Endothelial cell of umbilical vein (primary cell): Measurements from ENCODE around the gene RIMOC1. TPM values are rescaled to one million over a fixed set of nuclear protein-coding genes. Genes with fewer than 3 reads are reported as not detected.

Experiments
- BruUV-seq: library from RNA; stranded (reverse); fragments of 400-500 nt; replicated peaks from 2 replicates; lab custom pipeline; 2021; lab: Mats Ljungman, UMichigan
- CTCF ChIA-PET: fragments of 300-600, 350-600 bp; sonication (Branson Sonifier 250); formaldehyde crosslinking; loops from one replicate; lab custom pipeline; 2021; ENCODE audit warnings: antibody characterized with exemption, inconsistent platforms; lab: Charles Lee
- POLR2A ChIA-PET: fragments of 300-600, 350-600 bp; sonication (Branson Sonifier 250); formaldehyde crosslinking; loops from one replicate; lab custom pipeline; 2021; ENCODE audit warnings: antibody characterized with exemption, inconsistent platforms; lab: Charles Lee
- DNase-seq: peaks from one replicate; pipeline ENCODE4 v3.0.0-alpha.2; 2011; ENCODE audit warnings: low read depth, low spot score
- FAIRE-seq: peaks from 2 replicates; lab custom pipeline; 2011; peaks lifted over from hg19 to GRCh38; lab: Jason Lieb, UNC
- H2AFZ ChIP-seq: 2 replicates; pipeline ENCODE4 v1.6.0; 2012; ENCODE audit warnings: low read depth, low read length, control low read depth, inconsistent platforms
- H3K27ac ChIP-seq: 2 replicates; pipeline ENCODE4 v1.5.1; 2011; ENCODE audit warnings: low read depth, mild to moderate bottlenecking, control low read depth, low read length, moderate library complexity; ENCODE audit not compliant: insufficient read depth
- H3K27me3 ChIP-seq, 2 experiments: 2 replicates each; pipeline versions ENCODE4 v1.6.0 to v1.6.1; 2011; ENCODE audit warnings: low read length in 2 of 2, mixed read lengths in 1 of 2; ENCODE audit not compliant: control insufficient read depth in 2 of 2, insufficient read depth in 2 of 2
- H3K36me3 ChIP-seq, 2 experiments: 2 replicates in 1 of 2; 3 replicates in 1 of 2; pipeline ENCODE4 v1.5.1; 2011; ENCODE audit warnings: low read length in 2 of 2, mild to moderate bottlenecking in 1 of 2, moderate library complexity in 1 of 2; ENCODE audit not compliant: control insufficient read depth in 2 of 2, insufficient read depth in 2 of 2; ENCODE audit errors: extremely low read depth in 1 of 2
- H3K4me1 ChIP-seq: 3 replicates; pipeline ENCODE4 v1.5.1; 2011; ENCODE audit warnings: mild to moderate bottlenecking, low read length; ENCODE audit not compliant: control insufficient read depth, insufficient read depth; ENCODE audit errors: extremely low read depth
- H3K4me2 ChIP-seq: 2 replicates; pipeline ENCODE4 v1.6.1; 2011; ENCODE audit warnings: low read length, control low read depth, mixed read lengths; ENCODE audit not compliant: insufficient read depth
- H3K4me3 ChIP-seq, 3 experiments: fragments of 200-600 bp in 1 of 3; sonication (generic), shearing (Covaris generic) in 1 of 3; replicated peaks in 1 of 3; 2 replicates each; pipeline ENCODE4 v1.5.1; 2011 to 2016; ENCODE audit warnings: control low read depth in 3 of 3, low read length in 3 of 3, mild to moderate bottlenecking in 2 of 3, inconsistent platforms in 1 of 3, low read depth in 1 of 3, moderate library complexity in 1 of 3; ENCODE audit not compliant: insufficient read depth in 1 of 3
- H3K79me2 ChIP-seq: 2 replicates; pipeline ENCODE4 v1.6.0; 2012; ENCODE audit warnings: low read length, inconsistent platforms; ENCODE audit not compliant: control insufficient read depth, insufficient read depth
- H3K9ac ChIP-seq: replicated peaks from 2 replicates; pipeline ENCODE3; 2011; ENCODE audit warnings: low read length, control low read depth; ENCODE audit not compliant: insufficient read depth; ENCODE audit errors: extremely low read depth
- H3K9me1 ChIP-seq: replicated peaks from 3 replicates; pipeline ENCODE4 v1.6.0; 2011; ENCODE audit warnings: mild to moderate bottlenecking, low read length; ENCODE audit not compliant: control insufficient read depth, insufficient read depth; ENCODE audit errors: extremely low read depth
- H3K9me3 ChIP-seq: replicated peaks from 2 replicates; pipeline ENCODE4 v1.5.1; 2012; ENCODE audit warnings: low read length, inconsistent platforms; ENCODE audit not compliant: control insufficient read depth, insufficient read depth
- H4K20me1 ChIP-seq: replicated peaks from 2 replicates; pipeline ENCODE3; 2011; ENCODE audit warnings: mild to moderate bottlenecking, low read length; ENCODE audit not compliant: control insufficient read depth, insufficient read depth; ENCODE audit errors: extremely low read depth
- EZH2 ChIP-seq: IDR thresholded peaks from 2 replicates; pipeline ENCODE4 v1.6.1; 2012; ENCODE audit warnings: borderline replicate concordance, low read depth, mild to moderate bottlenecking, moderate library complexity, low read length, inconsistent platforms; ENCODE audit not compliant: severe bottlenecking
- FOS ChIP-seq: IDR thresholded peaks from 2 replicates; pipeline ENCODE4 v1.6.1; 2011; ENCODE audit warnings: mild to moderate bottlenecking, low read length, moderate library complexity, borderline replicate concordance; ENCODE audit not compliant: insufficient read depth
- GATA2 ChIP-seq: IDR thresholded peaks from 2 replicates; pipeline ENCODE4 v1.7.0; 2011; ENCODE audit warnings: low read depth, mild to moderate bottlenecking, moderate library complexity, mixed read lengths, low read length; ENCODE audit not compliant: insufficient read length, insufficient read depth
- JUN ChIP-seq: IDR thresholded peaks from 2 replicates; pipeline ENCODE4 v1.6.1; 2011; ENCODE audit warnings: borderline replicate concordance, low read depth; ENCODE audit not compliant: insufficient read length, insufficient read depth
- MYC ChIP-seq: IDR thresholded peaks from one replicate; pipeline ENCODE4 v1.6.1; 2011; ENCODE audit warnings: mild to moderate bottlenecking, low read depth, low read length
- POLR2A ChIP-seq: IDR thresholded peaks from 2 replicates; pipeline ENCODE4 v1.6.1; 2012; ENCODE audit warnings: low read depth, mild to moderate bottlenecking, control low read depth, low read length
- POLR2AphosphoS5 ChIP-seq: IDR thresholded peaks from 2 replicates; pipeline ENCODE4 v1.6.1; 2012; ENCODE audit warnings: low read depth, mild to moderate bottlenecking, control low read depth, low read length, moderate library complexity; ENCODE audit not compliant: insufficient read depth
- dilution Hi-C: fragments of 300-500 bp; cut with MboI; formaldehyde crosslinking; loops from one replicate; pipeline ENCODE4 v1.15.0; 2019; ENCODE audit warnings: low sequenced_read_pairs; ENCODE audit not compliant: extremely low pct_ligation_motif_present
- intact Hi-C: fragments of 100-400 bp; cut with micrococcal nuclease; formaldehyde crosslinking; loops from one replicate; pipeline ENCODE4 v1.10.0; 2022
- polyA plus RNA-seq, 4 experiments: library from polyadenylated mRNA; depleted of rRNA in 3 of 4; stranded (reverse) in 3 of 4; unstranded in 1 of 4; fragments of >200 nt; gene quantifications; 2 replicates each; pipeline versions ENCODE4 v1.2.1 to v1.2.3, GENCODE V29; 2011 to 2012; ENCODE audit warnings: missing spikeins in 1 of 4
- total RNA-seq: library from RNA; stranded (reverse); gene quantifications from 2 replicates; pipeline ENCODE4 v1.2.3, GENCODE V29; 2021
- TF ChIP-seq, protein P1 (sequence below), 2 donors: IDR thresholded peaks; 1 replicate in 1 of 2; 2 replicates in 1 of 2; pipeline ENCODE4 v1.5.1; 2011; ENCODE audit warnings: low read length in 2 of 2, mild to moderate bottlenecking in 2 of 2, moderate library complexity in 2 of 2, control low read depth in 1 of 2, inconsistent platforms in 1 of 2, low read depth in 1 of 2; ENCODE audit not compliant: insufficient read depth in 1 of 2; ENCODE audit errors: extremely low read depth in 1 of 2
- TF ChIP-seq, protein P2 (sequence below): IDR thresholded peaks from 2 replicates; pipeline ENCODE4 v1.6.1; 2011; ENCODE audit not compliant: insufficient read depth, insufficient read length

The RIMOC1 gene
- total and polyA plus RNA-seq, 2 donors (not counting 3 experiments of a cell fraction or from before 2014, with no cell fraction given): 15.7 to 32.0 TPM

DNA sequence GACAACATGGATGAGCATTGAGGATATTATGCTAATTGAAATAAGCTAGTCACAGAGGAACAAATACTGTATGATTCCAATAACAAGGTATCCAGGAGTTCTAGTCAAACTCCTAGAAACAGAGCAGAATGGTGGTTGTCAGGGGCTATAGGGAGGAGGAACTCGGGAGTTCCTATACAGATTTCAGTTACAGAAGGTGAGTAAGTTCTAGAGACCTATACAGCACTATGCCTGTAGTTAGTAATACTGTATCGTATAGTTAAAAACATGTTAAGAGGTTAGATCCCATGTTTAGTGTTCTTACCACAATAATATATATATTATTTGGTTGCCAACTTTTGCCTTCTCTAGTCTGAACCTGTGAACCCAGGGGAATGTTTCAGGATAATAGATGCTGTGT is 26.0 kb upstream of the RIMOC1 start:
- no peaks in the 10 kb centered on the region for H3K79me2 ChIP-seq
- no peaks in the 10 kb centered on the region for H3K9me3 ChIP-seq
- CTCF ChIA-PET: no interaction called here
- POLR2A ChIA-PET: no interaction called here
- H3K4me1 ChIP-seq: no peaks in the 10 kb centered on the region
- no peak overlapping the region for H3K4me3 ChIP-seq
- no peak for DNase-seq
- no peak overlapping the region for H3K4me2 ChIP-seq
- H3K27ac ChIP-seq: no peak overlapping the region
- H3K9ac ChIP-seq: no peak overlapping the region
- peaks cover 4 to 18% of the 10 kb centered on the region in 2 experiments for H3K27me3 ChIP-seq
- no peak for FAIRE-seq
- no peak overlapping the region for H2AFZ ChIP-seq
- intact Hi-C loops: no loop called here
- H3K36me3 ChIP-seq: no peaks in the 10 kb centered on the region
- TF ChIP-seq POLR2AphosphoS5: no peak
- TF ChIP-seq MYC: no peak
- TF ChIP-seq JUN: no peak
- no peak for TF ChIP-seq POLR2A
- TF ChIP-seq, protein P1, sequence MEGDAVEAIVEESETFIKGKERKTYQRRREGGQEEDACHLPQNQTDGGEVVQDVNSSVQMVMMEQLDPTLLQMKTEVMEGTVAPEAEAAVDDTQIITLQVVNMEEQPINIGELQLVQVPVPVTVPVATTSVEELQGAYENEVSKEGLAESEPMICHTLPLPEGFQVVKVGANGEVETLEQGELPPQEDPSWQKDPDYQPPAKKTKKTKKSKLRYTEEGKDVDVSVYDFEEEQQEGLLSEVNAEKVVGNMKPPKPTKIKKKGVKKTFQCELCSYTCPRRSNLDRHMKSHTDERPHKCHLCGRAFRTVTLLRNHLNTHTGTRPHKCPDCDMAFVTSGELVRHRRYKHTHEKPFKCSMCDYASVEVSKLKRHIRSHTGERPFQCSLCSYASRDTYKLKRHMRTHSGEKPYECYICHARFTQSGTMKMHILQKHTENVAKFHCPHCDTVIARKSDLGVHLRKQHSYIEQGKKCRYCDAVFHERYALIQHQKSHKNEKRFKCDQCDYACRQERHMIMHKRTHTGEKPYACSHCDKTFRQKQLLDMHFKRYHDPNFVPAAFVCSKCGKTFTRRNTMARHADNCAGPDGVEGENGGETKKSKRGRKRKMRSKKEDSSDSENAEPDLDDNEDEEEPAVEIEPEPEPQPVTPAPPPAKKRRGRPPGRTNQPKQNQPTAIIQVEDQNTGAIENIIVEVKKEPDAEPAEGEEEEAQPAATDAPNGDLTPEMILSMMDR (IDR thresholded peaks at IDR 0.05; ENCODE audit: extremely low read depth in 1 of 2, insufficient read depth in 1 of 2, low read depth in 1 of 2, low read length in 2 of 2): no peak
- no peak for TF ChIP-seq FOS
- no peak for TF ChIP-seq GATA2
- no peak for TF ChIP-seq EZH2
- TF ChIP-seq, protein P2, sequence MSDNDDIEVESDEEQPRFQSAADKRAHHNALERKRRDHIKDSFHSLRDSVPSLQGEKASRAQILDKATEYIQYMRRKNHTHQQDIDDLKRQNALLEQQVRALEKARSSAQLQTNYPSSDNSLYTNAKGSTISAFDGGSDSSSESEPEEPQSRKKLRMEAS: no peak
- no TSS peak for BruUV-seq
- H4K20me1 ChIP-seq: no peaks in the 10 kb centered on the region
- no peaks in the 10 kb centered on the region for H3K9me1 ChIP-seq
- dilution Hi-C loops: no loop called here
